Right renal pelvis (tissue), 4 donors: ENCODE measurements around the gene DDAH1. TPM values are rescaled to one million over a fixed set of nuclear protein-coding genes. Genes with fewer than 3 reads are reported as not detected.
"Not testable (repeated sequence)": the region's sequence is repeated elsewhere in the genome, so short reads cannot be mapped to it uniquely, and the experiment has no call there.

Experiments used
- DNase-seq, 4 donors: peaks; one replicate each; pipeline ENCODE4 v3.0.0-alpha.2; 2013; ENCODE audit warnings: low read depth in 4 of 4, low spot score in 3 of 4, missing footprints in 1 of 4
- polyA plus RNA-seq, 4 donors: library from polyadenylated mRNA; unstranded; fragments of 120-200 nt; gene quantifications; one replicate each; pipeline ENCODE4 v1.2.1, GENCODE V29; 2013; ENCODE audit not compliant: insufficient read length in 4 of 4

The DDAH1 gene
- 100 to 1,000 TPM; 117 to 155 (median 143) TPM for polyA plus RNA-seq

- peak in 2 of 4 donors; percentile 65 to 67 for DNase-seq
Observed at GRCh38 chr1:85465099-85465785, at the start of gene DDAH1. Gene DDAH1, minus strand, starts transcription at chr1:85465159. Its CDS starts 114 bp downstream, at chr1:85465045.

- not testable (repeated sequence) for DNase-seq
Observed at GRCh38 chr1:85513998-85514397, 49.0 kb upstream of the DDAH1 start.

- DNase-seq: no peak
Observed at GRCh38 chr1:85504417-85504816, 39.5 kb upstream of the DDAH1 start.

GRCh38 chr1:85502625-85503083 is 37.7 kb upstream of the DDAH1 start:
- DNase-seq: peak in 3 of 4 donors; percentile 47 to 57 (median 53)

- DNase-seq: no peak
Observed at GRCh38 chr1:85502171-85502570, 37.2 kb upstream of the DDAH1 start.

DNA sequence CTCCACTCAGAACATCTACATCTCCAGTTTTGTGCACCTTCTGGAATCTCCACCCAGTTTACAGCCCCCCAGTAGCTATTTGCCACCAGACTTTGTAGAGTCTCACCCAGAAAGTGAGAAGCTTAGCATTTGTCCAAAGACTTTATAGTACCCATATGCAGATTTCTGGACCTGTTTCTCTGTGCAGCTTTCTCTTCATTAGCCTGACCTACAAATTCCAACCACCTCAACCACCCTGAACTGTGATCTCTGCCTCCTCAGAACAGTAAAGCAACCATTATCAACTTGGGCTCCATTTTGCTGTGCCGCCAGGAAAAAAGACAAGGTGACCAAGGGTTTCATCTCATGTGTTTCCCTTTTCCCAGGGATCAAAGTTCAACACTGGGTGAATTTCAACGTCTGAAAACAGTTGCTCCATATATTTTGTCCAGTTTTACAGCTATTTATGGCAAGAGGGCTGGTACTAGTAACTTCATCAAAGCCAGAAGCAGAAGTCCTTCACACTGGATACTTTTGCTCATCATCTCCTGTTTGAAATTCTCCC is 36.5 kb upstream of the DDAH1 start:
- DNase-seq: no peak

DNA sequence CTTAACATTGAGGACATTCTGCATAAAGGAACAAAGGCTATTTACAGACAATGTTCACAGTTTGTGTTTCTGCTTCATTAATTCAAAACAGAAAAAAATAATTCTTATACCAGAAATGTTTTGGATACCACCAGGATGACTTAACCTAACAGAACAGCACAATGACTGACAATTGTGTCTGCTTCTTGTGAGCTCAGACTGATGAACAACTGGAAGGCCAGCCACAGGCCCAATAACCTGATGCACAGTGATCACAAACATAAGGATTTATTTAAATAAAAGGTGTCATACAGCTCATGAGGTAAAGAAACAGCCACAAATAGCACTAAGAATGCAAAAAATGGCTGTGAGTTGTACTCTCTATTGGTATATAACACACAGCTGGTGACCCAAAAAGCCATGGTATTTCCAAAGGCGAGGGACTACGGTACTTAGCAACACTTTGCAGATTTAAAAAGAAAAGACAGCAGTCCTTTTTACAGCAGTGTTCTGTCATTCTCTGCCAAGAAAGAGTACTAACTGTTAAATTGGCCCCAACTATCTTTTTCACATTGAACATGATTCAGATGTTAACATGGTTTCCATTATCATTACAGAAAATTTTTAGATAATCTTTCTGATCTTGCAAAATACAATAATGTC is 32.1 kb upstream of the DDAH1 start:
- no peak for DNase-seq

DNA sequence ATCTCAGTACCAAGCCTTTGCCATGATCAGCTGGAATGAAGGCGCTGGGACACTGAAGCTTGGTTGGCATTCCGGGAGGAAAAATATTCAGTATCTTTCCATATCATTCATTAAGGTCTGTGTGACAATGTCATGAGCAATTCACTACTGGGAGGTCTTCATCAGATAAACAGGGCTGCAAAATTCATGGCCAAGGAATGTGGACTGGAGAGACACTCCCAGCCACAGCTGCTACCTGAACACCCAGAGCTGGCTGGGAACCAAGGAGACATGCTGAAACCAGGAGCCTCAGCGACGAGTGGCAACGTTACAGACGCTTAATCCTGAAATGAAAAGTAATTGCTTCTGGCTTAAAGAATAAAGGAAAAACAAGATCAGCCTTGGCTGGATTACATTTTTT is 30.6 kb upstream of the DDAH1 start:
- no peak for DNase-seq

DNA sequence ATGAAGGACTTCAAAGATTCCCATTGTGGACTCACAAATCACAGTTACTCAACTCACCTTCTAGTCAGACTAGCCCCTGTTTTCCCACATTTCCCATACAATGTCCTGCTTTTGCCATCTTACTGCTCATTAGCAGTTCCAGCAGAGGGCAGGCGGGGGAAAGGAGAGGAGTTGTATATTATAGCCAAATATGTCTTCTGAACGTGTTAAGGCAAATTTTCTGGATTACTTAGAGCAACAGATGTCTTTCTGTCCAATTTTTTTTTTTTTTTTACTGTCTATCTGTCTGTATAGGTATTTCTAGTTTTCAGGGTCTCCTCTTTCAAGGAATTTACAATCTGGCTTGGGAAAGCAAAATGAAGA is 29.9 kb upstream of the DDAH1 start:
- no peak for DNase-seq

DNA sequence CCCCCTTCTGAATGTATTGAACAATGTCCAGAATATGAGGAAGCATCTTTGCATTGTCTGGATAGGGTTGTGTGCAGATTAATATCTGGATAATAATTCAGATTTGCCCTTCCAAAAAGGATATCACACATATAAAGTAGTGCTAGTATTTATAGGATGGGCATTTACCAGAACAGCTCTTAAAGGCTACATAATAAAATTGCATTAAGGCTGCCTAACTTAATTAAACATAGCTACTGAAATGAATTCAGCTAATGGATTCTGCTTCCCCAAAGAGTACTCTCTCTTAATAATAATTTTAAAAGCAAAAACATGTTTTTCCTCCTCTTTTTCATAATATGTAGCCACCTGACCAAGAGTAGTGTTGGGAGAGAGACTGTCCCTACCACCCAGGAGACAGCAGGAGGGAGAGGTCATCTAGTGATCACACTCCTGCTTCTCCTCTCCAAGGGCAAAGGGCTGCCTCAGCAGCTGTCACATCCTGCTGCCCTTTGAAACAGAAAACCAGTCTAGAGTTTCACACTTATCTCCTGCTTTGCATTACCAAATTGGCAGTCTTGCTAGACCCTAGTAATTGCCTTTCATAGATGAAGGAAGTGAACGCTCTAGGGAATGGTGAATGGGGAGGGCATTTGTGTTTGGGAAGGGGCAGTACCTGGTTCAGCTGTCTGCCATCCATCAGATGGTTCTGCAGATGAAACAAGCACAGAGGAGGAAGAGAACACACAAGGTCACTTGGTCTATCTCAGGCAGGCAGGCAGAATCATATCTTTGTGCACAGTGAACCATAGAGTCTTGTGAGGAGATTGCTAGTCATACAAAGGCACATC is 29.3 kb upstream of the DDAH1 start:
- no peak for DNase-seq

DNA sequence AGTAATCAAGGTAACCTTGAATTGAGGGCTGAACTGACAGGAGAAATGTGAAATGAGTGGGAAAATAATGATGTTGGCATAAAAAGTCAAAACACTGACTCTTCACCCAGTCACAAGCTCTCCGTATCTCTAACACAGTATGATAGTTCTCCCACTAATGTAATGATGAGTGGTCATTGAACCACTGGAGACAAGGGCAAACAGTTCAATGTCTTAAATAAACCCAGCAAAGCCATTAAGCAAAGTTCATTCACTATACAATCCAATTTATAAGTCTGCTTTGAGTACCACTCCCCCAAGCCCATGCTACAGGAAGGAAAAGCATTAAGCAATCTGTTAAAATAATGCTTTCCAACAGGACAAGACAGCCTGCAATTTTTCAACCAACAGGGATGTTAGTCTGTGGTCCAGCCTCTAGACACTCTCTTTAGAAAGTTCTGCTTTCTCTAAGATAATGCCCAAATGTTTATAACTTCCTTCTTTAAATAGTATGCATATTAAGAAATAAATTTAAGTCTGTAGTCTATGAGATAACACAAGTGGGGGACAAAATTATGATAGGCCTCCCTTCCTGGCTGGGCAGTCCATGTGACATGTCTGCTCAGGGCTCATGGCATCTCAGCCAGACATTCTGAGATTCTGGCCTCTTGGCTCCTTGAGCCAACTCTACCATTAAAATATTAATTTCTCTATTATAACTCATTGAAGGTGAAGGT is 25.5 kb upstream of the DDAH1 start:
- DNase-seq: no peak

DNA sequence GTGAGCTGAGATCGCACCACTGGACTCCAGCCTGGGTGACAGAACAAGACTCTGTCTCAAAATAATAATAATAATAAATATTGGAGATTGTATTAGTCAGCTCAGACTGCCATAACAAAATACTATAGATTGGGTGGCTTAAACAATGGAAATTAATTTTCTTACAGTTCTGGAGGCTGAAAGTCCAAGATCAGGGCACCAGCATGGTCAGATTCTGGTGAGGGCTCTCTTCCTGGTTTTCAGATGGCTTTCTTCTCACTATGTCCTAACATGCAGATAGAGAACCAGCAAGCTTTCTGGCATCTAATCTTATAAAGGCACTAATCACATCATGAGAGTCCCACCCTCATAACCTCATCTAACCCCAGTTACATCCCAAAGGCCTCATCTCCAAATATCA is 23.2 kb upstream of the DDAH1 start:
- DNase-seq: no peak

DNA sequence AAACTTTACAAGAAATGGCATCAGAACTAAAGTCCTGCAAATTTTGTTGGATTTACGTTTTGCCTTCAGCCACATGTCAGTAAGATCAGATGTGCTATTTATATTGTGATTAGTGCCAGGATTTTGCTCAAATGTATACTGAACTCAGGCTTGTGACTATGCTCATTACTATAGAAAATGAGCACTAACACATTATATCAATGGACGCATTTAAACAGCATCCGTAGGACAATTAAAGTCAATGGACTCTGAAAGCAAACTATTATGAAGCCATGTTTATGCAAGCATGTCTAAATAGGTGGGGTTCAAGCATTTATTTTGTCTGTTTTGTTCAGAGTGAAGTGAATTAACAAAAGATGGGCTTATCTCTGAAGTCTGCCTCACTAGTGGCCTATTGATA is 20.6 kb upstream of the DDAH1 start:
- no peak for DNase-seq

DNA sequence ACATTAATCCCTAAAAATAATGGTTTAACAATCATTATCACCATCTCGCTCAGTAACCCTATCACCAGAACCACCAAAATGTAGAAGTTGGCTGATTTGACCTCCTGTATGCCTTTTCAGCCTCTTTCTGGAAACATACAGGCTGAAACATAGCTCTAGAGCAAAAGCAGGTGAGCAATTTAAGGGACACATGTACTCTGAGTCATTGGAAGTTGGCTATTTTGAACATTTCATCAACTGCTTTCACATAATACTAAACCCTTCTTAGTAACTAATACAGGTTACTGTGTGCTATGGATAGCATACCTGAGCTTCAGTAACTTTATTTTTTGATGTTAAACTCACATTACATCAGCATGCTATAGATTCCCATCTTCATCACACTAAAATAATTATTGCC is 19.8 kb upstream of the DDAH1 start:
- no peak for DNase-seq

- no peak for DNase-seq
Observed at GRCh38 chr1:85484264-85484663, 19.3 kb upstream of the DDAH1 start.

GRCh38 chr1:85481688-85482087 is 16.7 kb upstream of the DDAH1 start:
- DNase-seq: no peak

GRCh38 chr1:85480566-85480965 is 15.6 kb upstream of the DDAH1 start:
- DNase-seq: no peak

- DNase-seq: no peak
Observed at GRCh38 chr1:85479491-85479890, 14.5 kb upstream of the DDAH1 start.

- no peak for DNase-seq
Observed at GRCh38 chr1:85478366-85478765, 13.4 kb upstream of the DDAH1 start.

DNA sequence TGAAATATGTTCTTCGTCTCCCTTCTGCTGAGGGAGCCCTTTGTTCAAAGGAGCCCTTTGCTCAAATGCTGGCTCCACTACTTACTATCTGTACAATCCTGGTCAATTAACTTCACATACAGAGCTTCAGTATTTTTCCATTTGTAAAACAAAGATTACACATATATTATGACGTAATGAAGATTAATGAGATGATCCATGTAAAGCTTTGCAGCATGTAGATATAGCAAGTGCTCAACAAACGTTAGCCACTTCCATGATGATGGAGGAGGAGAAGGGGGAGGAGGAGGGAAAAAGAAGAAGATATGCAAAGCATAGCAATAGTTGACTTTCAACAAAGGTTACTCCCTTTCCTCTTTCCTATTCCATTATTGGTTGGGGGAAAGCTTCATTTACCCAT is 10.1 kb upstream of the DDAH1 start:
- DNase-seq: no peak

DNA sequence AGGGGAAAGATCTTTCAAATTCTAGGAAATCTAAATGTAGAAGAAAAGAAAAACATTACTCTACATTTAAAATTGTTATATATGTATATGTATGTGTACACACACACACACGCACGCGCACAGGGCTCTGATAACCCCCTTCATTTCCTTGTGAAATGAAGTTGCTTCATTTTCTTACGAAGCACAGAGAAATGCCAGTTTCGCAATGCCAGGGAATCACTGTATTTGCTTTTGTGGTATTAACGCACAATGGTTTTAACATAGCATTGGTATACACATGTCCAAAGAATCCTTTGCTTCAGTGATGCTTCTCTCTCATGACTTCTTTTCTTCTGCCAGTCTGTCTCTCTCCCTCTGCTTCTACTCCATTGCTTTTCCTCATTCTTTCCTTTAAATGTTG is 8.4 kb upstream of the DDAH1 start:
- no peak for DNase-seq
